AG04449 (cell line): ENCODE results near the gene MYF5.
"Not testable (repeated sequence)": the region's sequence is repeated elsewhere in the genome, so short reads cannot be mapped to it uniquely, and the experiment has no call there.

Source experiments
- CTCF ChIA-PET: fragments of 350-600 bp; formaldehyde crosslinking; extraction: SDS; loops from one replicate; lab custom pipeline; 2021; ENCODE audit warnings: antibody characterized with exemption; lab: Yijun Ruan, JAX
- POLR2A ChIA-PET: fragments of 400-600, 350-600 bp; formaldehyde crosslinking; extraction: SDS; loops from one replicate; lab custom pipeline; 2020; ENCODE audit warnings: antibody characterized with exemption, inconsistent platforms; lab: Yijun Ruan, JAX
- DNase-seq: peaks from one replicate; pipeline ENCODE4 v3.0.0-alpha.2; 2010; ENCODE audit warnings: low read depth, low spot score
- H3K4me3 ChIP-seq: 2 replicates; pipeline ENCODE4 v1.5.1; 2011; ENCODE audit warnings: low read depth, mild to moderate bottlenecking, control low read depth, low read length
- CTCF ChIP-seq: IDR thresholded peaks from one replicate; pipeline ENCODE4 v1.5.1; 2011; ENCODE audit warnings: mild to moderate bottlenecking, moderate library complexity, low read length, control low read depth, inconsistent platforms; ENCODE audit not compliant: insufficient read depth; ENCODE audit errors: missing control alignments

The MYF5 gene

GRCh38 chr12:80716696-80717469, at the start of gene MYF5:
Gene MYF5, plus strand, starts transcription at chr12:80716912. Its CDS starts 152 bp downstream, at chr12:80717064.
- no peak for TF ChIP-seq CTCF
- ChIA-PET POLR2A (no interaction called here), CTCF (no interaction called here)
- no peak for DNase-seq
- H3K4me3 ChIP-seq: no peak within 1 kb of the TSS

- no peak for DNase-seq
- TF ChIP-seq CTCF: no peak
- H3K4me3 ChIP-seq: no peak overlapping the region
- CTCF ChIA-PET: no interaction called here
- POLR2A ChIA-PET: no interaction called here
Measured at GRCh38 chr12:80670214-80670613, 46.5 kb upstream of the MYF5 start.

- POLR2A ChIA-PET, H3K4me3 ChIP-seq, DNase-seq: not testable (repeated sequence)
- CTCF ChIA-PET: interaction anchor here (2.2 kb wide), 1 partner anchor 263 kb away, joined by 6 read pairs; no protein-coding TSS in a partner anchor
Measured at GRCh38 chr12:80676042-80676636, 40.6 kb upstream of the MYF5 start.

- no peak for DNase-seq
- ChIA-PET CTCF (interaction anchor here (2.2 kb wide), 1 partner anchor 264 kb away, joined by 6 read pairs; no protein-coding TSS in a partner anchor), POLR2A (no interaction called here)
- H3K4me3 ChIP-seq: no peak overlapping the region
- no peak for TF ChIP-seq CTCF
Measured at GRCh38 chr12:80676856-80677255, 39.9 kb upstream of the MYF5 start.

GRCh38 chr12:80677994-80678393, 38.7 kb upstream of the MYF5 start:
- ChIA-PET CTCF (interaction anchor here (1.2 to 1.3 kb wide), 2 partner anchors 22 to 205 kb away, joined by 4 to 5 read pairs; no protein-coding TSS in a partner anchor), POLR2A (no interaction called here)

GRCh38 chr12:80679346-80680131, 37.2 kb upstream of the MYF5 start:
- POLR2A ChIA-PET: no interaction called here
- CTCF ChIA-PET: no interaction called here
- no peak for TF ChIP-seq CTCF
- no peak for DNase-seq
- H3K4me3 ChIP-seq: no peak overlapping the region

More at GRCh38 chr12:80677994-80678393, 38.7 kb upstream of the MYF5 start:
- DNase-seq: no peak
- no peak overlapping the region for H3K4me3 ChIP-seq
- no peak for TF ChIP-seq CTCF
